Measurements from ENCODE around the gene DNAH10. TPM values are rescaled to one million over a fixed set of nuclear protein-coding genes. Genes with fewer than 3 reads are reported as not detected.

The DNAH10 gene
- total RNA-seq, 2 experiments from 2014 or later = 0.05 TPM

- peaks cover 15% of the 10 kb centered on the region for H3K9me3 Mint-ChIP-seq
- intact Hi-C loops (cut with micrococcal nuclease) = no loop called here
- H3K27ac Mint-ChIP-seq = no peak overlapping the region
- no peaks in the 10 kb centered on the region for H3K27me3 Mint-ChIP-seq (ENCODE audit: low read depth)
- DNase-seq = no peak
- H3K36me3 Mint-ChIP-seq (ENCODE audit: low read depth) = no peaks in the 10 kb centered on the region
- H3K4me3 Mint-ChIP-seq = no peak overlapping the region
- CTCF ChIA-PET = no interaction called here
- H3K4me1 Mint-ChIP-seq (ENCODE audit: low read depth) = no peaks in the 10 kb centered on the region
Observed at GRCh38 chr12:123833830-123834229, 71.7 kb downstream of the DNAH10 start.

- Mint-ChIP-seq H3K9me3 (peaks cover 15% of the 10 kb centered on the region), H3K27me3 (ENCODE audit: low read depth) (no peaks in the 10 kb centered on the region), H3K27ac (no peak overlapping the region), H3K4me1 (ENCODE audit: low read depth) (no peaks in the 10 kb centered on the region), H3K4me3 (no peak overlapping the region), H3K36me3 (ENCODE audit: low read depth) (no peaks in the 10 kb centered on the region)
- CTCF ChIA-PET = no interaction called here
- intact Hi-C loops (cut with micrococcal nuclease) = no loop called here
- no peak for DNase-seq
Observed at GRCh38 chr12:123834845-123835244, 72.7 kb downstream of the DNAH10 start.

- Mint-ChIP-seq H3K4me1 (ENCODE audit: low read depth) (no peaks in the 10 kb centered on the region), H3K27ac (no peak overlapping the region), H3K9me3 (peaks cover 15% of the 10 kb centered on the region), H3K4me3 (no peak overlapping the region), H3K27me3 (ENCODE audit: low read depth) (no peaks in the 10 kb centered on the region), H3K36me3 (ENCODE audit: low read depth) (no peaks in the 10 kb centered on the region)
- CTCF ChIA-PET = no interaction called here
- DNase-seq = no peak
- intact Hi-C loops (cut with micrococcal nuclease) = no loop called here
Observed at GRCh38 chr12:123836292-123836691, 74.2 kb downstream of the DNAH10 start.

GRCh38 chr12:123839826-123840225 lies 77.7 kb downstream of the DNAH10 start:
- H3K4me1 Mint-ChIP-seq (ENCODE audit: low read depth) = no peaks in the 10 kb centered on the region
- H3K36me3 Mint-ChIP-seq (ENCODE audit: low read depth) = no peaks in the 10 kb centered on the region

GRCh38 chr12:123840765-123841425 lies 78.8 kb downstream of the DNAH10 start:
- H3K36me3 Mint-ChIP-seq (ENCODE audit: low read depth) = no peaks in the 10 kb centered on the region
- no peak overlapping the region for H3K4me3 Mint-ChIP-seq
- no peak overlapping the region for H3K27ac Mint-ChIP-seq
- H3K4me1 Mint-ChIP-seq (ENCODE audit: low read depth) = no peaks in the 10 kb centered on the region
- intact Hi-C loops (cut with micrococcal nuclease) = no loop called here
- CTCF ChIA-PET = no interaction called here
- no peaks in the 10 kb centered on the region for H3K27me3 Mint-ChIP-seq (ENCODE audit: low read depth)
- H3K9me3 Mint-ChIP-seq = no peaks in the 10 kb centered on the region
- no peak for DNase-seq

More at GRCh38 chr12:123839826-123840225, 77.7 kb downstream of the DNAH10 start:
- no peak overlapping the region for H3K27ac Mint-ChIP-seq
- H3K9me3 Mint-ChIP-seq = peaks cover 5% of the 10 kb centered on the region
- DNase-seq = no peak
- H3K4me3 Mint-ChIP-seq = no peak overlapping the region
- CTCF ChIA-PET = no interaction called here
- H3K27me3 Mint-ChIP-seq (ENCODE audit: low read depth) = no peaks in the 10 kb centered on the region
- intact Hi-C loops (cut with micrococcal nuclease) = no loop called here

- Mint-ChIP-seq H3K9me3 (no peaks in the 10 kb centered on the region), H3K27ac (no peak overlapping the region), H3K27me3 (ENCODE audit: low read depth) (no peaks in the 10 kb centered on the region), H3K4me3 (no peak overlapping the region), H3K36me3 (ENCODE audit: low read depth) (no peaks in the 10 kb centered on the region), H3K4me1 (ENCODE audit: low read depth) (no peaks in the 10 kb centered on the region)
- no peak for DNase-seq
- CTCF ChIA-PET = interaction anchor here (0.7 to 1.3 kb wide), 3 partner anchors 9 to 188 kb away, joined by 3 to 5 read pairs (median 3); no protein-coding TSS in a partner anchor
- intact Hi-C loops (cut with micrococcal nuclease) = loop anchor here (2.0 kb wide), 1 partner anchor 43 kb away; no protein-coding TSS in a partner anchor
Observed at GRCh38 chr12:123843912-123844748, 82.0 kb downstream of the DNAH10 start.

- H3K27me3 Mint-ChIP-seq (ENCODE audit: low read depth) = no peaks in the 10 kb centered on the region
- no peaks in the 10 kb centered on the region for H3K4me1 Mint-ChIP-seq (ENCODE audit: low read depth)
- H3K4me3 Mint-ChIP-seq = no peak overlapping the region
- no peaks in the 10 kb centered on the region for H3K36me3 Mint-ChIP-seq (ENCODE audit: low read depth)
- no peaks in the 10 kb centered on the region for H3K9me3 Mint-ChIP-seq
- no peak for DNase-seq
- intact Hi-C loops (cut with micrococcal nuclease) = no loop called here
- CTCF ChIA-PET = no interaction called here
- no peak overlapping the region for H3K27ac Mint-ChIP-seq
Observed at GRCh38 chr12:123845881-123846280, 83.8 kb downstream of the DNAH10 start.

- Mint-ChIP-seq H3K9me3 (no peaks in the 10 kb centered on the region), H3K4me3 (no peak overlapping the region), H3K36me3 (ENCODE audit: low read depth) (no peaks in the 10 kb centered on the region), H3K27me3 (ENCODE audit: low read depth) (no peaks in the 10 kb centered on the region), H3K27ac (no peak overlapping the region), H3K4me1 (ENCODE audit: low read depth) (no peaks in the 10 kb centered on the region)
- intact Hi-C loops (cut with micrococcal nuclease) = no loop called here
- no peak for DNase-seq
- CTCF ChIA-PET = no interaction called here
Observed at GRCh38 chr12:123846340-123846739, 84.2 kb downstream of the DNAH10 start.

GRCh38 chr12:123847019-123847418 lies 84.9 kb downstream of the DNAH10 start:
- H3K27me3 Mint-ChIP-seq (ENCODE audit: low read depth) = peaks cover 2% of the 10 kb centered on the region
- no peaks in the 10 kb centered on the region for H3K36me3 Mint-ChIP-seq (ENCODE audit: low read depth)
- no peaks in the 10 kb centered on the region for H3K9me3 Mint-ChIP-seq
- no peak for DNase-seq
- no peak overlapping the region for H3K27ac Mint-ChIP-seq
- no peak overlapping the region for H3K4me3 Mint-ChIP-seq
- intact Hi-C loops (cut with micrococcal nuclease) = no loop called here
- CTCF ChIA-PET = no interaction called here
- no peaks in the 10 kb centered on the region for H3K4me1 Mint-ChIP-seq (ENCODE audit: low read depth)

GRCh38 chr12:123847876-123848275 lies 85.8 kb downstream of the DNAH10 start:
- CTCF ChIA-PET = no interaction called here
- Mint-ChIP-seq H3K36me3 (ENCODE audit: low read depth) (no peaks in the 10 kb centered on the region), H3K4me1 (ENCODE audit: low read depth) (no peaks in the 10 kb centered on the region), H3K9me3 (no peaks in the 10 kb centered on the region), H3K4me3 (no peak overlapping the region), H3K27me3 (ENCODE audit: low read depth) (peaks cover 3% of the 10 kb centered on the region), H3K27ac (no peak overlapping the region)
- intact Hi-C loops (cut with micrococcal nuclease) = no loop called here
- no peak for DNase-seq

GRCh38 chr12:123849517-123849916 lies 87.4 kb downstream of the DNAH10 start:
- Mint-ChIP-seq H3K9me3 (no peaks in the 10 kb centered on the region), H3K36me3 (ENCODE audit: low read depth) (no peaks in the 10 kb centered on the region), H3K4me1 (ENCODE audit: low read depth) (no peaks in the 10 kb centered on the region), H3K27me3 (ENCODE audit: low read depth) (peaks cover 3% of the 10 kb centered on the region), H3K4me3 (no peak overlapping the region), H3K27ac (no peak overlapping the region)
- CTCF ChIA-PET = no interaction called here
- intact Hi-C loops (cut with micrococcal nuclease) = no loop called here
- DNase-seq = no peak

GRCh38 chr12:123850246-123851134 lies 88.4 kb downstream of the DNAH10 start:
- Mint-ChIP-seq H3K27me3 (ENCODE audit: low read depth) (peaks cover 3% of the 10 kb centered on the region), H3K4me3 (no peak overlapping the region), H3K4me1 (ENCODE audit: low read depth) (no peaks in the 10 kb centered on the region), H3K27ac (no peak overlapping the region), H3K36me3 (ENCODE audit: low read depth) (no peaks in the 10 kb centered on the region), H3K9me3 (no peaks in the 10 kb centered on the region)
- no peak for DNase-seq
- CTCF ChIA-PET = interaction anchor here (0.9 kb wide), 1 partner anchor 1057 kb away, joined by 3 read pairs; no protein-coding TSS in a partner anchor
- intact Hi-C loops (cut with micrococcal nuclease) = no loop called here

Data from activated naive CD4-positive, alpha-beta T cell treated with anti-CD3 and anti-CD28 coated beads for 36 hours (primary cell).